BE2C (cell line): ENCODE measurements around the gene LAMTOR4.

ENCODE experiments used
- DNase-seq: peaks from one replicate; pipeline ENCODE4 v3.0.0-alpha.2; 2020
- H3K27me3 ChIP-seq: fragments of 250-450 bp; sonication (Bioruptor Pico); 2 replicates; pipeline ENCODE4 v1.5.1; 2020; ENCODE audit warnings: mild to moderate bottlenecking
- H3K36me3 ChIP-seq: fragments of 250-450 bp; sonication (Bioruptor Pico); 2 replicates; pipeline ENCODE4 v1.5.1; 2020; ENCODE audit warnings: mild to moderate bottlenecking
- H3K4me1 ChIP-seq: fragments of 250-450 bp; sonication (Bioruptor Pico); 2 replicates; pipeline ENCODE4 v1.5.1; 2020
- H3K4me3 ChIP-seq: 2 replicates; pipeline ENCODE4 v1.5.1; 2011; ENCODE audit warnings: low read depth, low read length
- H3K9me3 ChIP-seq: fragments of 250-450 bp; sonication (Bioruptor Pico); 2 replicates; pipeline ENCODE4 v1.5.1; 2020
- CTCF ChIP-seq: IDR thresholded peaks from 2 replicates; pipeline ENCODE4 v1.5.1; 2012; ENCODE audit warnings: mild to moderate bottlenecking, low read depth, low read length

The LAMTOR4 gene

DNA sequence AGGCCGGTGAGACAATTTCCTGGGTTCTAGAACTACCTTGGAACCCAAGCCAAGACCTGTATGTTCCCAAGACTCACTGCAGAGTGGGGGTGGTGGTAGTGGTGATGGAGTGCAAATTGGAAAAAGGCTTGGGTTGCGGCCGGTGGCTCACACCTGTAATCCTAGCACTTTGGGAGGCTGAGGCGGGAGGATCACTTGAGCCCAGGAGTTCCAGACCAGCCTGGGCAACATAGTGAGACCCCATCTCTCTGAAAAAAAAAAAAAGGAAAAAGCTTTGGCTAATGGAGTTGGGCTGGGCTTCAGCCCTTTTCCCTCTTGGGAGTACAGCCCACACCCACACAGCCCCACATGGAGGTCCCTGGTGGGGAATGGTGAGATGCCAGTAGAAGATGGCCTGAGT, 43.2 kb upstream of the LAMTOR4 start:
- DNase-seq, result no peak
- Histone ChIP-seq H3K27me3 (no peaks in the 10 kb centered on the region), H3K4me1 (no peaks in the 10 kb centered on the region), H3K9me3 (no peaks in the 10 kb centered on the region), H3K4me3 (no peak overlapping the region), H3K36me3 (peaks cover 30% of the 10 kb centered on the region)
- TF ChIP-seq CTCF, result no peak

DNA sequence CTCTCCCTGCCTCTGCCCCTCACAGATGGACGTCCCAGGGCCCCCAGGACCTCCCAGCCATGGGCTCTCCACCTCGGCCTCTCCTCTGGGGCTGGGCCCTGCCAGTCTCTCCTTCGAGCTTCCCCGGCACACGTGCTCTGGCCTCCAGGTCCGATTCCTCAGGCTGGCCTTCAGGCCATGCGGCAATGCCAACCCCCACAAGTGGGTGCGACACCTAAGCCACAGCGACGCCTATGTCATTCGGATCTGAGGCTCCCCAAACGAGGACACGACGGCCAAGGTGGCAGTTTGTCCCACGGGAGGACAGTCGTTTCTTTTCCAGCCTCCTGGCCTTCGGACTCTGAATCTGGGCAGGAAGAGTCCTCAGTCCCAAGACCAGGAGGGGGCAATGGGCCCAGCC, 42.1 kb upstream of the LAMTOR4 start:
- peaks cover 38% of the 10 kb centered on the region for H3K36me3 ChIP-seq
- no peak for DNase-seq

DNA sequence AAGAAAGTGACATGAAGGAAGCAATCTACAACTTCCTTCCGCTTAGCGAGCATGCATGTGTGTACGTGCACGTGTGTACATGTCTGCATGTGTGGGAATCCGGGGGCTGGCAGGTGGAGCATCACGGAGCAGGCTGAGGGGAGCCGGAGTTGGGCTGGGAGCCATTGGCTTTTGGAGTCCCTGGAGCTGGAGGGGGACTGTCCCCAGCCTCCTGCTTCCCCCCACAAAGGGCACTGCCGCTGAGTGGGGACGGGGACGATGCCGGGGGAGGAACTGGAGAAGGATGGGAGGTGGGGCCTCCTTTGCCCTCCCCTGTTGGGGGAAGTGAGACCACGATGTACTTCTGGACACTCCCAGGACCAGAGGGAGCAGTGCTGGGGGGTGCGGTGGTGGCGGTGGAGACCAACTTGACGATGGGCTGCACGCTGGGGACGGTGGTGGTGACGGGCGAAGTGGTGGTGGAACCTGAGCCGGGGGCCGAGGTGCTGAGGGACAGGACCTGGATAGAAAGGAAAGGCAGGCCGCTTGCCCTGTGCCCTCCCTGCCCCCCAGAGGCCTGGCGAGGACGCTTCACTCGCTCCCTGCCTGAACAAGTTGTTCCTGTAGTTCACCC, 41.5 kb upstream of the LAMTOR4 start:
- Histone ChIP-seq H3K27me3 (no peaks in the 10 kb centered on the region), H3K4me1 (no peaks in the 10 kb centered on the region), H3K36me3 (peaks cover 41% of the 10 kb centered on the region), H3K4me3 (no peak overlapping the region), H3K9me3 (no peaks in the 10 kb centered on the region)
- TF ChIP-seq CTCF, result no peak
- no peak for DNase-seq

More for the DNA sequence above, 42.1 kb upstream of the LAMTOR4 start:
- Histone ChIP-seq H3K4me1 (no peaks in the 10 kb centered on the region), H3K9me3 (no peaks in the 10 kb centered on the region), H3K4me3 (no peak overlapping the region), H3K27me3 (no peaks in the 10 kb centered on the region)
- TF ChIP-seq CTCF, result no peak

- no peak for TF ChIP-seq CTCF
- Histone ChIP-seq H3K27me3 (no peaks in the 10 kb centered on the region), H3K4me3 (no peak overlapping the region), H3K9me3 (no peaks in the 10 kb centered on the region), H3K4me1 (no peaks in the 10 kb centered on the region), H3K36me3 (peaks cover 46% of the 10 kb centered on the region)
- DNase-seq, result no peak
Measured at GRCh38 chr7:100107890-100108289, 40.8 kb upstream of the LAMTOR4 start.

DNA sequence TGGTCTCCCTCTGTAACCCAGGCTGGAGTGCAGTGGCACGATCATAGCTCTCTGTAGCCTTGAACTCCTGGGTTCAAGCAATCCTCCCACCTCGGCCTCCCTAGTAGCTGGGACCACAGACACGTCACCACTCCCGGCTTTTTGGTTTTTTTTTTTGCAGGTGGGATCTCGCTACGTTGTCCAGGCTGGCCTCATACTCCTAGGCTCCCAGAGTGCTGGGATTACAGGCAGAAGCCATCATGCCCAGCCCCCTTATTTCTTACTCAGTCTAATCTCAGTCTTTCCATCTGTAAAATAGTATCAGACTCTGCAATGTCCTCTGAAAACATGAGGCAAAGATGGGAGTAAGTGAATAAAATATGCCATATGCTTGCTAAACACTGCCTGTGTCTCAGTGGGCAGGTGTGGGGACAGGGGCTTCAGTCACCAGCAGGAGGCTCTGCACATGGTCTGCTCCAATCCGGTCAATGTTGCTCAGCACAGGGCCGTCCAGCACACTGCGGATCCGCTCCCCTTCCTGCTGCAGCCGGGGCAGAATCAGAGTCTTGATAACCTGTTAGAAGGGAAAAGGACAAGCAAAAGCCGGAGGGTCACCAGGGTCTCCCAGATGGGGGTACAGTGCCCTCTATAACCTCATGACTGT, 39.1 kb upstream of the LAMTOR4 start:
- DNase-seq, result no peak
- Histone ChIP-seq H3K36me3 (peaks cover 55% of the 10 kb centered on the region), H3K9me3 (no peaks in the 10 kb centered on the region), H3K27me3 (no peaks in the 10 kb centered on the region), H3K4me1 (no peaks in the 10 kb centered on the region), H3K4me3 (no peak overlapping the region)
- TF ChIP-seq CTCF, result peak; percentile 27

DNA sequence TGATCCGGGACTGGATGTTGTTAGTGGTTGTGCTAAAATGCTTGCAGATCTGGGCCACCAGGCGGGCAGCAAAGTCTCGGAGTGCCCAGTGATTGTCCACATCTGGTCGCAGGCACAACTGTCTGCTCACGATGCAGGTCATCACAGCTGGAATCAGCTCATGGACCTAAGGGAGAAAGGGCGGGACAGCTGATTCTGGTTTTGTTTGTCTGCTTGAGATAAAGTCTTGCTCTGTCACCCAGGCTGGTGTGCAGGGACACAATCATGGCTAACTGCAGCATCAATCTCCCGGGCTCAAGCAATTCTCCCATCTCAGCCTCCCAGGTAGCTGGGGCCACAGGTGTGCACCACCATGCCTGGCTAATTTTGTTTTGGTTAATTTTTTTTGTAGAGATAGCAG, 37.6 kb upstream of the LAMTOR4 start:
- H3K36me3 ChIP-seq, result peaks cover 51% of the 10 kb centered on the region
- no peaks in the 10 kb centered on the region for H3K27me3 ChIP-seq
- DNase-seq, result no peak
- no peak overlapping the region for H3K4me3 ChIP-seq
- H3K4me1 ChIP-seq, result no peaks in the 10 kb centered on the region
- TF ChIP-seq CTCF, result no peak
- H3K9me3 ChIP-seq, result no peaks in the 10 kb centered on the region
